Activated naive CD8-positive, alpha-beta T cell treated with anti-CD3 and anti-CD28 coated beads for 36 hours (primary cell): ENCODE data around the gene OPRL1. TPM values are rescaled to one million over a fixed set of nuclear protein-coding genes. Genes with fewer than 3 reads are reported as not detected.
"Not testable (repeated sequence)": the region's sequence is repeated elsewhere in the genome, so short reads cannot be mapped to it uniquely, and the experiment has no call there.

ENCODE experiments used
- DNase-seq: peaks from one replicate; pipeline ENCODE4 v3.0.0; 2021
- H3K27ac Mint-ChIP-seq: one replicate; pipeline ENCODE4 v1.8.0; 2022; ENCODE audit warnings: mild to moderate bottlenecking, moderate library complexity, mixed read lengths
- H3K27me3 Mint-ChIP-seq: one replicate; pipeline ENCODE4 v1.8.0; 2022; ENCODE audit warnings: mild to moderate bottlenecking, mixed read lengths
- H3K36me3 Mint-ChIP-seq: one replicate; pipeline ENCODE4 v1.8.0; 2021; ENCODE audit warnings: mild to moderate bottlenecking, mixed read lengths
- H3K4me1 Mint-ChIP-seq: one replicate; pipeline ENCODE4 v1.8.0; 2021; ENCODE audit warnings: mixed read lengths
- H3K4me3 Mint-ChIP-seq: one replicate; pipeline ENCODE4 v1.8.0; 2022; ENCODE audit warnings: mild to moderate bottlenecking, moderate library complexity, mixed read lengths
- H3K9me3 Mint-ChIP-seq: one replicate; pipeline ENCODE4 v1.8.0; 2022; ENCODE audit warnings: mixed read lengths
- total RNA-seq, 2 experiments: library from RNA; stranded (reverse); gene quantifications; one replicate each; pipeline ENCODE4 v1.2.3, GENCODE V29; 2021

Gene OPRL1
- total RNA-seq, 2 experiments from 2014 or later = 0.16 to 0.25 TPM

DNA sequence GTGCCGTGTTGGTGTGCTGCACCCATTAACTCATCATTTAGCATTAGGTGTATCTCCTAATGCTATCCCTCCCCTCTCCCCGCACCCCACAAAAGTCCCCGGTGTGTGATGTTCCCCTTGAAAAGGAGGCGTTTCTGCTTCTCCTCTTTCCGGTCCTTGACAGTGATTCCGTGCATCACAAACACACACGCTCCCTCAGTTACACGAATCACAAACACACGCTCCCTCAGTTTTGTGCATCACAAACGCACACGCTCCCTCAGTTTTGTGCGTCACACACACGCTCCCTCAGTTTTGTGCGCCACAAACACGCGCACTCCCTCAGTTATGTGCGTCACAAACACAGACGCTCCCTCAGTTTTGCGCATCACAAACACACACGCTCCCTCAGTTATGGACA, 54.9 kb downstream of the OPRL1 start:
- not testable (repeated sequence) for DNase-seq, H3K36me3 Mint-ChIP-seq, H3K27me3 Mint-ChIP-seq, H3K9me3 Mint-ChIP-seq, H3K4me1 Mint-ChIP-seq, H3K27ac Mint-ChIP-seq, H3K4me3 Mint-ChIP-seq

DNA sequence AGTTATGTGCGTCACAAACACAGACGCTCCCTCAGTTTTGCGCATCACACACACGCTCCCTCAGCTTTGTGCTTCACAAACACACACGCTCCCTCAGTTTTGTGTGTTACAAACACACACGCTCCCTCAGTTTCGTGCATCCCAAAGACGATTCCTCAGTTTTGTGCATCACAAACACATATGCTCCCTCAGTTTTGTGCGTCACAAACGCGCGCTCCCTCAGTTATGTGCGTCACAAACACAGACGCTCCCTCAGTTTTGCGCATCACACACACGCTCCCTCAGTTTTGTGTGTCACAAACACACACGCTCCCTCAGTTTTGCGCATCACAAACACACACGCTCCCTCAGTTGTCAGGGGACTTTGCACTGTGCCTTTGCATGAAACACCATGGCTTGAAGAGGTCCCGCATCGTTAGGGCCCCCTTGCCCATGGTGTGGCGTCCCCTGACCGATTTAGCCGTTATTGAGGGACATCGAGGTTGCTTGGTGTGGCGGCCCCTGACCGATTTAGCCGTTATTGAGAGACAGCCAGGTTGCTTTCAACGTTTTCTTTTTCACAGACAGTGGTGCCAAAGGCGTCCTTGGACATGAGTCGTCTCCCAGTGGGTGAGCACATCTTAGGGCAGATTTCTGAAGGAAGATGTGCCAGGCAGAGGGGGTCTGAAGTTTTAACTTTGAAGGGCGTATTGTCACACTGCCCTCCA, 56.3 kb downstream of the OPRL1 start:
- no peaks in the 10 kb centered on the region for H3K9me3 Mint-ChIP-seq
- H3K27me3 Mint-ChIP-seq = no peaks in the 10 kb centered on the region
- H3K4me3 Mint-ChIP-seq = no peak overlapping the region
- no peak overlapping the region for H3K27ac Mint-ChIP-seq
- H3K36me3 Mint-ChIP-seq = no peaks in the 10 kb centered on the region
- H3K4me1 Mint-ChIP-seq = no peaks in the 10 kb centered on the region
- DNase-seq = no peak

DNA sequence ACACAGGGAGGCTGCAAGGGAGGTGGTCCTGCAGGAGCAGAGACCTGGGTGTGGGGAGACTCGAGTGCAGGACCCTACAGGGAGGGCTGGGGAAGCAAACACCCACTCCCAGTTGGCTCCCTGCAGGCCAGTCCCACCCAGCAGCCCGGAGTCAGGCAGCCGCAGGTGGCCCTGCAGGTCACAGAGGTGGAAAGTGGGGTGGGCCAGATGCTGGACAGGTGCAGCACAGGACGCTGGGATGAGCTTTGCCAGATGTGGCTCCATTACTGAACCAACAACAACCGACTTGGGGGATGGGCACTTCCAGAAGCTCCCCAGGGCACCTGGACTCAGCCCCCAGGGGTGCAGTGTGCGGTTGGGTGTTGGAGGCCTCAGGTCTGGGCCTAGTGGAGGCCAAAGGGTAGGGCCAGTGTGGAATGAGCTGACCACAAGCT, 57.7 kb downstream of the OPRL1 start:
- H3K27me3 Mint-ChIP-seq = peaks cover 6% of the 10 kb centered on the region
- no peaks in the 10 kb centered on the region for H3K4me1 Mint-ChIP-seq
- no peak overlapping the region for H3K27ac Mint-ChIP-seq
- H3K4me3 Mint-ChIP-seq = no peak overlapping the region
- H3K36me3 Mint-ChIP-seq = no peaks in the 10 kb centered on the region
- H3K9me3 Mint-ChIP-seq = no peaks in the 10 kb centered on the region
- DNase-seq = no peak

DNA sequence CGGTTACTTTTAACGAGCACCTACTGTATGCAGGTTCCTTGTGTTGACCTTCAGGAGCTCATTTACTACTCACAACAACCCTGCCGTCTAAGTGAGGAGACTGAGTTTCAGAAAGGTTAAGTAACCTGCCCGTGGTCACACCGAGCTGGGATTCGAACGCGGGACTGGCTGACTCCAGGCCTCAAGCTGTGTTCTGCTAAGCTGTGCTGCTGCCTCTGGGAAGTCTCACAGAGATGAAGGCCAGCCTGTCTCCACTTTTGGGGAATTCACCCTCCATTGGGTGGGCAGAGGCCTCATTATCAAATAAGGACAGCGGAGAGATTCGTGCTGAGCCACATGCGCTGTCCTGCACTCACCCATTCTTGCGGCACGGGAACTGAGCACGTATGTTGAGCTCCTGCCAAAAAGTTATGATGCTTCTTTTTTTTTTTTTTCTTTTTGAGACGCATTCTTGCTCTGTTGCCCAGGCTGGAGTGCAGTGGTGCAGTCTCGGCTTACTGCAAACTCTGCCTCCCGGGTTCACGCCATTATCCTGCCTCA, 58.5 kb downstream of the OPRL1 start:
- H3K27ac Mint-ChIP-seq = no peak overlapping the region
- H3K4me1 Mint-ChIP-seq = no peaks in the 10 kb centered on the region
- no peaks in the 10 kb centered on the region for H3K9me3 Mint-ChIP-seq
- no peaks in the 10 kb centered on the region for H3K36me3 Mint-ChIP-seq
- H3K4me3 Mint-ChIP-seq = no peak overlapping the region
- peaks cover 6% of the 10 kb centered on the region for H3K27me3 Mint-ChIP-seq
- no peak for DNase-seq

DNA sequence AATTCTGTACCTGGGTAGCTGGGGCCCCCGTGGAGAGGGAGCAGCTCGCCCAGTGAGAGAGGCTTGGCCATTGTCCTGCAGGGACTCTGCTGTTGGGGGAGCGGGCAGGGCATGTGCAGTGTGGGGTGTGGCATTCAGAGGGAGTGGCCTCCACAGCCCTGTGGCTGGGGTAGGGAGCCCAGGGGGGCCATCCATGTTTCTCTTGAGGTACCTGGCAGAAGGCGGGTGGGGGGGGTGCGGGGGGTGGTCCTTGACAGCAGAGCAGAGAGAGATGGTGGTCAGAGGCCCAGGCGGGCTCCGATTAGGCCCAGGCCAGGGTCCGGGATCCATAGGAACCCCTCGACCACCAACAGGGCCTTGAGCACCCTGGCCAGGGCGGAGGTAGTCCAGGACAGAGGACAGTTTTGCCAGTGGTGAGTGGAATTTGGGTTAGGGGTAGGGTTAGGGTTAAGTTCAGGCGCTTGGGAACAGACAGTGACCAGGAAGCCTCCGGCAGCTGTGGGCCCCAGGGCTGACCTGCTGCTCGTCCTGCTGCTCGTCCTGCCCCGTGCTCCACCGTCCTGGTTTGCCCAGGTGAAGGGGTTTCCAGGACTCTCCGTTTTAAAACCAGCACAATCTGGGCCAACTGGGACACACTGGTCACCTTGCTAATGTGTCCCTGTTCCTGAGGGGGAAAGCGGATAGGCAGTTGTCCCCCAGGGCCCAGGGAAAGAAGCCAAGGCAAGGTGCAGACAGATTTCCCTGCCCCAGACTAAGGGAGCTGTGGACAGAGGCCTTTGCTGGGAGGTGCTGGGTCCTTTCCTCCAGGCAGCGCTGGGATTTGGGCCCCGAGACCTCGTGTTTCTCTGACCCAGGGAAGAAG, 59.5 kb downstream of the OPRL1 start:
- peaks cover 6% of the 10 kb centered on the region for H3K9me3 Mint-ChIP-seq
- H3K36me3 Mint-ChIP-seq = no peaks in the 10 kb centered on the region
- H3K4me3 Mint-ChIP-seq = no peak overlapping the region
- no peak overlapping the region for H3K27ac Mint-ChIP-seq
- H3K27me3 Mint-ChIP-seq = peaks cover 6% of the 10 kb centered on the region
- DNase-seq = no peak
- H3K4me1 Mint-ChIP-seq = no peaks in the 10 kb centered on the region

DNA sequence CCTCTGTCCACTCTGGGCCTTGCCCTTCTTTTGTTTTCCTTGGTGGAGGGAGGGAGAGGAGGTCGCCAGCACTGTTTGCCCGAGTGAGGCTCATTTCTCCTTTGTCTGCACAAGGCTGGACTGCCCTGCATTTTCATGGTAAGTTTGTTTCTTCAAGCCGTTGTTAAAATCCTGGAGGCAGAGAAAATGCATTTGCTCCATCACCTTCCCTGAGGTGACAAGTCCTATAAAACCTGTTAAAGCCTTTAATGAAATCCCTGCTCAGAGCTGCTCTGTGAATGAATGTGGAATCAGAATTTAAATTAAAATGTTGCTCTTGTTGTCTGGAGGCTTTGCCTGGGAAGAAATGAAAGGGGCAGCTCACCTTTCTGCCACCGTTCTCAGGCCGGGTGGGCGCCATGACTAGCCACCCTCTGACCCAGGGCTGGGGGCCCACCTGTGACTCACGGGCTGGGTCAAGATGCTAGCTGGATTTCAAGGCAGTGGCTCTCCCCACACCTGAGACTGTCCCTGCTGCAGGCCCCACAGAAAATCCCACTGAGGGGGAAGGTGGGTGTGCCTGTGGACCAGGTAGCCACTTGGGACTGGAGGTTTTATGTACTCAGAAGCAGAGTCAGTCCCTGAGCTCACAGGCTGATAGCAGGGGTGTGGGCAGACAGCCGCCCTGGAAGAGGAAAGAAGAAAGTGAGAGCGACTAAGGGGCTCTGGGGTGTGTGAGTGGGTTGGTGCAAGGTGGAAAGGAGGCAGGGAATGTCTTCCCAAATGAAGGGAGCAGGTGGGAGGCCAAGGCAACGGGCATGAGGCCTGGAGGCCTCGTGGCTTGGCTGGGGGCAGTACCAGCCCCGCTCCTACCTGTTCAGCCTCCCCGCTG, 60.4 kb downstream of the OPRL1 start:
- Mint-ChIP-seq H3K36me3 (no peaks in the 10 kb centered on the region), H3K27me3 (peaks cover 6% of the 10 kb centered on the region), H3K27ac (no peak overlapping the region), H3K4me1 (no peaks in the 10 kb centered on the region), H3K4me3 (no peak overlapping the region), H3K9me3 (peaks cover 12% of the 10 kb centered on the region)
- no peak for DNase-seq

DNA sequence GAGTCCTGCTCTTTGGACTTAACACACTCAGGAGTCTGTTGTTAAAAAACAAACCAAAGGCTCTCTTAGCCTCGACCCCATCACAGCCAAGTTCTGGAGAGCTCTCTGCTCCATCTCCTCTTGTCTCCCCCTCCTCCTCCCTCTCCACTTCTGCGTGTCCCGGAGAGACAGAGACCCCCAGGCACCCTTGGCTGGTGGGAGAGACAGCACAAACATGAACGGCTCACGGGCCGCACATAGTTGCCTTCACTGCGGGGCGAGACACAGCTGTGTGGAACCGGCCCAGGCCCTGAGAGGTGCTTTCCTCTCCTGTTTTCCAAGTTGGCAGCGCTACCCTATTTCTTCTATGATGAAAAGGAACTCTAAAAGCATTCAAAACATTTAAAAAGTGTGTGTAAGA, 61.1 kb downstream of the OPRL1 start:
- DNase-seq = no peak
- Mint-ChIP-seq H3K9me3 (peaks cover 14% of the 10 kb centered on the region), H3K27ac (no peak overlapping the region), H3K4me1 (no peaks in the 10 kb centered on the region), H3K27me3 (peaks cover 8% of the 10 kb centered on the region), H3K4me3 (no peak overlapping the region), H3K36me3 (no peaks in the 10 kb centered on the region)

DNA sequence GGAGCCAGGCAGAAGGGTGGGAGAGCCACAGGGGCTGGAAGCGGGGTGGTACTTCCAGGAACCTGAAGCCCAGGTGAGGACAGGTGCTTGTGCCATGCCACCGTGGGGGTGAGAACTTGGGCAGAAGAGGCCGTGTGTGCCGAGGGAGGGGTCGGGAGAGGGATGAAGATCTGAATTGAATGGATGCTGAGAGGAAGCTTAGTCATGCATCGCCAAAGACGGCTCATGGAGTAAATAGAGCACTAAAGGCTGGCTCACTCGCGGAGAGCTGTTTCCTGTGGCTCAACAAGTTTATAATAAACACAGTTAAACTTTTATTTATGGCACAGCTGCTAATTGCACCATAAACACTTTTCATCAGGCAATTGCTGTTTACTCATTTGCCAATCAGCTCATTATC, 62.7 kb downstream of the OPRL1 start:
- H3K9me3 Mint-ChIP-seq = peaks cover 14% of the 10 kb centered on the region
- no peaks in the 10 kb centered on the region for H3K36me3 Mint-ChIP-seq
- DNase-seq = no peak
- H3K4me3 Mint-ChIP-seq = no peak overlapping the region
- no peaks in the 10 kb centered on the region for H3K4me1 Mint-ChIP-seq
- H3K27me3 Mint-ChIP-seq = peaks cover 14% of the 10 kb centered on the region
- H3K27ac Mint-ChIP-seq = no peak overlapping the region

DNA sequence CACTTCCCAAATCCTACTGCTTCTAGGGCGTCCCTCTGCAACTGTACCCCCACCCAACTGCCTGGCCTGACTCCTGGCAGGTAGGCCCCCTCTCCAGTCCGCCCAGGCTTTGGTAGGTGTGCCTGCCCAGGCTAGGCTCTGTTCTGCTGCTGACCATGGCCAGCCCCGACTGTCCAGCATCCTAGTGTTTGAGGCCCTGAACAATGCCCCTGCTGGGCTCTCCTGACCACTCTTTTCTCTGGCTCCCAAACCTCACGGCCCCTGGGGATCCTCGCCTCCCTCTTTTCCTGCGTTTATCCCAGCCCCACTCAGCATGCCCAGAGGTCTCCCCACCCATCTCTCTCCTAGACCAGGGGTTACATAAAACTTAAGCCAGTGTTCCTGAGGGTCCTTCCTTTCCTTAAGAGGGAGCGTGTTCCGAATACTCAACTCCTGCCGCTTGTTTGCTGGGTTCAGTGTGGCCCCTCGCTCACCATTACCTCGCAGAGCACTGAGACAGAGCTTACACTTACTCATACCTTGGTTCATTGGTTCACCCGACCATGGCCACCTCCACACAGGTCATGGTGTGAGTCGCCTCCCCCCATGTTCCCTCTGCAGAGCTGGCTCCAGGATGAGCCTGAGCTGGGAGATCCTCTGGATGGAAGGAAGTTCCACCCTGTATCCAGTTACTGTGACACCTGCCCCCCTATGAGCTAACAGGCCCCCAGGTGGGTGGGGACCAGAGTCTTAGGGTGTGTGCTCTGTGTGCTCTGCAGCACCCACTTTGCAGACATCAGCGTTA, 63.3 kb downstream of the OPRL1 start:
- no peaks in the 10 kb centered on the region for H3K4me1 Mint-ChIP-seq
- no peak overlapping the region for H3K27ac Mint-ChIP-seq
- no peaks in the 10 kb centered on the region for H3K36me3 Mint-ChIP-seq
- no peak for DNase-seq
- H3K4me3 Mint-ChIP-seq = no peak overlapping the region
- peaks cover 14% of the 10 kb centered on the region for H3K9me3 Mint-ChIP-seq
- H3K27me3 Mint-ChIP-seq = peaks cover 14% of the 10 kb centered on the region

DNA sequence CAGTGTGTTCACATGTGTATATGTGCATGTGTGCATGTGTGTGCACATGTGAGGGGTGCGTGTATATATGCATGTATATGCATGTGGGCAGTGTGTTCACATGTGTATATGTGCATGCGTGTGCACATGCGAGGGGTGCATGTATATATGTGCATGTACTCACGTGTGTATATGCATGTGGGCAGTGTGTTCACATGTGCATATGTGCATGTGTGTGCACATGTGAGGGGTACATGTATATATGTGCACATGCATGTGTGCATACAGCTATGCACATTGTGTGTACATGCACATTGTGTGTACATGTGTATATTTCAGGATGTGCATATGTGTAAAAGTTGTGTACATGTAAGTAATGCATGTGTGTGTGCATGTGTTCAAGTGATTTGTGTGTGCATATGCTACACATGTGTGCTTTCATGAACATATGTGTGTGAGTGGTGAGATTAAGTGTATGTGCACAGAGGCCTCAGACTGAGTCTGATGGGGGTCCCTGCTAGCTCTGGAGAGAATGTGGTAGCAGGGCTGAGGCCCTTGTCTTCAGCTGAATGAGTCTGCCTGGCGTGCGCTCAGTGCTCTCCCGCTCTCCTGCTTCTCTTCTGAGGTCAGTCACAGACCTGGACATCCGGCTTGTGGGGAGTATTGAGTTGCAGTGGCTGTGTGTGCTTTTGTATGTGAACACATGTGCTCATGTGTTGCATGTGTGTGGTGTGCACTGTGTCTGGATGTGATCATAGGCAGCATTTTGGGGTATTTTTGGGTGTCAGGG, 64.4 kb downstream of the OPRL1 start:
- Mint-ChIP-seq H3K9me3 (peaks cover 14% of the 10 kb centered on the region), H3K27me3 (peaks cover 14% of the 10 kb centered on the region), H3K4me3 (no peak overlapping the region), H3K36me3 (no peaks in the 10 kb centered on the region), H3K4me1 (no peaks in the 10 kb centered on the region), H3K27ac (no peak overlapping the region)
- no peak for DNase-seq

DNA sequence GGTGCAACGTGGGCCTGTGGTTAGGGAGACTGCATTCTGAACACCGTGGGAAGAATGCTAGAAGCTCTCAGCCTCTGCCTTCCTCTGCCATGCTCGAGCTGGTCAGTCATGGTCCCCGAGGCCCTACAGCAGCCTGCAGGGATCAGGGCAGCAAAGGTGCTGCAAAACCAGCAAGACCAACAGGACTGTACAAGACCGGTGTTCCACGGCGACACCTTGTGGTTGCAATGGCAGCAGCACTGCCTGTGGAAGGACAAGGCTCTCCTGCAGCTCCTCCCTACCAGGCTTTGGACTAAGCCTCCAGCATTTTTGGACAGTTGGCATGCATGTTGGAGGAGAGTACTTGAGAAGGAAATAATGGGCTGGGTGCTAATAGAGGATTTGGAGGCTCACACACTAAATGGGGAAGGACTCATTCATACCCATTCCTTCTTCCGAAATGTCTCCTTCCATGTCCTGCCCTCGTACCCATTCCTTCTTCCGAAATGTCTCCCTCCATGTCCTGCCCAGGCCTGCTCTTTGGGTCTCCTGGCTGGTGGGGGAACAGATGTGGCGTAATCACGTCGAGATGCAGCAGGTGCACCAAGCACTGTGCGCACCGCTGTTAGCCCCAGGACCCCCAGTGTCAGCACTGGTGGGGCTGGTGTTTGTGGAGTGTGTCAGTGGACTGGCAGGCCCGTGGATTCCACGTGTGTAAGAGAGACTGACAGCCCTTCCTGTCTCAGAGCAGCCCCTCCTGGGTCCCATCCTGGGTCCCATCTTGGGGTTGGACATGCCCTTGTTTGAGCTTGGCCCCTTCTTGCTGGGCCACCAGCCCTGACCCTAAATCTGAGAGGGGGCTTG, 65.8 kb downstream of the OPRL1 start:
- peaks cover 14% of the 10 kb centered on the region for H3K9me3 Mint-ChIP-seq
- H3K36me3 Mint-ChIP-seq = no peaks in the 10 kb centered on the region
- no peaks in the 10 kb centered on the region for H3K4me1 Mint-ChIP-seq
- peak; percentile 17 for DNase-seq
- no peak overlapping the region for H3K4me3 Mint-ChIP-seq
- H3K27me3 Mint-ChIP-seq = peaks cover 14% of the 10 kb centered on the region
- no peak overlapping the region for H3K27ac Mint-ChIP-seq

DNA sequence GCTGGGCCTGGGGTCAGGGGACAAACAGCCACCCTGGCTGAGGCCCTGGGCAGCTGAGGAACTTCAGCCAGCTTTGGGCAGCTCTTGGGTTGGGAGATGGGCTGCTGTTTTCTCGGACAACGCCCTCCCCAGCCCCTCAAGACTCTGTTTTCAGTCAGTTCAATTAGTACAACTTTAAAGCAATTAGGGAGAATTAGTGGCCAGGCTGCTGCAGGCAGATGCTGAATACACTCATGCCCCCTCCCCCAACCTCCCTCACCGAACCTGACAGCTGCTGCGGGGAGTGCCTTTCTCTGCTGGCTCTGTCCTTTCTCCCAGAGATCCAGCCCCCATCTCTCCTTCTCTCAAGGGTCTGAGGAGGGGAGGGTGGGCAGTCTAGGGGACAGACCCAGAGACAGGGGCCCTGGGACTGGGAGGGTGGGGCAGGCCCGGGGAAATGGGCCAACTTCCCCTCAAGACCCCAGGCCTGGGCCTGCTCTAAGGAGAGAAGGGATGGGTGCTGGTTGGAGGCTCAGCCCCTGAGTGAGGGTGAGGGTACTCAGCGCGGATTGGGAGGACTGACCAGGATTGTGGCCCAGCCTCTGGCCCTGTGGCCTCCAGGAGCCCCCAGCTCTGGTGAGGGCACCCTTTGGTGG, 66.5 kb downstream of the OPRL1 start:
- Mint-ChIP-seq H3K27me3 (peaks cover 14% of the 10 kb centered on the region), H3K36me3 (no peaks in the 10 kb centered on the region), H3K27ac (no peak overlapping the region), H3K4me1 (no peaks in the 10 kb centered on the region), H3K9me3 (peaks cover 14% of the 10 kb centered on the region), H3K4me3 (no peak overlapping the region)
- DNase-seq = no peak
